CD4-positive, alpha-beta memory T cell (primary cell): ENCODE data around the gene WDR49. TPM values are rescaled to one million over a fixed set of nuclear protein-coding genes. Genes with fewer than 3 reads are reported as not detected.

Source experiments
- CTCF ChIA-PET: fragments of 350-600 bp; sonication (Branson Sonifier 250); formaldehyde crosslinking; loops from one replicate; lab custom pipeline; 2021; ENCODE audit warnings: inconsistent platforms; ENCODE audit not compliant: partially characterized antibody; lab: Charles Lee
- POLR2A ChIA-PET: fragments of 350-600 bp; sonication (Branson Sonifier 250); formaldehyde crosslinking; loops from one replicate; lab custom pipeline; 2021; ENCODE audit not compliant: partially characterized antibody; lab: Charles Lee
- DNase-seq, 5 donors: peaks; one replicate each; pipeline versions ENCODE4 v3.0.0 to v3.0.0-alpha.2; 2020 to 2022; ENCODE audit warnings: mixed read lengths in 1 of 5
- H3K27ac ChIP-seq: one replicate; pipeline ENCODE4 v1.7.0; 2013; ENCODE audit warnings: low read depth, low read length
- H3K27me3 ChIP-seq: 2 replicates; pipeline ENCODE4 v1.7.0; 2013; ENCODE audit warnings: mild to moderate bottlenecking, low read length, moderate library complexity; ENCODE audit not compliant: insufficient read depth
- H3K36me3 ChIP-seq: 2 replicates; pipeline ENCODE4 v1.7.0; 2013; ENCODE audit warnings: mild to moderate bottlenecking, low read length, moderate library complexity; ENCODE audit not compliant: insufficient read depth
- H3K4me1 ChIP-seq: 2 replicates; pipeline ENCODE4 v1.7.0; 2013; ENCODE audit warnings: mild to moderate bottlenecking, low read length, moderate library complexity; ENCODE audit not compliant: insufficient read depth
- H3K4me3 ChIP-seq, 2 donors: one replicate each; pipeline ENCODE4 v1.7.0; 2013; ENCODE audit warnings: low read length in 2 of 2, mild to moderate bottlenecking in 1 of 2
- H3K9me3 ChIP-seq, 2 donors: one replicate each; pipeline ENCODE4 v1.7.0; 2013; ENCODE audit warnings: low read length in 2 of 2, control low read depth in 1 of 2; ENCODE audit not compliant: control insufficient read depth in 1 of 2
- H3K27ac Mint-ChIP-seq, 7 donors: one replicate each; pipeline ENCODE4 v1.8.0; 2020 to 2021; ENCODE audit warnings: mixed read lengths in 7 of 7, mild to moderate bottlenecking in 6 of 7, inconsistent platforms in 3 of 7, moderate library complexity in 3 of 7
- H3K27me3 Mint-ChIP-seq, 2 donors: one replicate each; pipeline ENCODE4 v1.8.0; 2020 to 2021; ENCODE audit warnings: mixed read lengths in 2 of 2
- H3K36me3 Mint-ChIP-seq, 2 donors: one replicate each; pipeline ENCODE4 v1.8.0; 2020 to 2021; ENCODE audit warnings: mixed read lengths in 2 of 2, inconsistent platforms in 1 of 2, mild to moderate bottlenecking in 1 of 2
- H3K4me1 Mint-ChIP-seq, 4 donors: one replicate each; pipeline ENCODE4 v1.8.0; 2020 to 2021; ENCODE audit warnings: mixed read lengths in 4 of 4, mild to moderate bottlenecking in 1 of 4
- H3K4me3 Mint-ChIP-seq, 8 donors: one replicate each; pipeline ENCODE4 v1.8.0; 2020 to 2021; ENCODE audit warnings: mixed read lengths in 8 of 8, mild to moderate bottlenecking in 7 of 8, moderate library complexity in 6 of 8, inconsistent platforms in 3 of 8
- H3K9me3 Mint-ChIP-seq, 8 donors: one replicate each; pipeline ENCODE4 v1.8.0; 2020 to 2021; ENCODE audit warnings: mixed read lengths in 8 of 8, mild to moderate bottlenecking in 5 of 8, inconsistent platforms in 3 of 8, moderate library complexity in 1 of 8
- intact Hi-C: fragments of 100-400 bp; cut with micrococcal nuclease; formaldehyde crosslinking; loops from one replicate; pipeline ENCODE4 v1.15.1; 2023
- polyA plus RNA-seq, 2 donors: library from polyadenylated mRNA; unstranded; fragments of 300-500 nt; fragmentation: Illumina TruSeq; gene quantifications; one replicate each; pipeline ENCODE4 v1.2.3, GENCODE V29; 2021
- total RNA-seq, 2 experiments: library from RNA; stranded (reverse); gene quantifications; one replicate each; pipeline ENCODE4 v1.2.3, GENCODE V29; 2021

Gene WDR49
- total RNA-seq = under 1 TPM in 1 of 2 experiments, not detected in 1; 0.53 TPM
- not detected for polyA plus RNA-seq

DNA sequence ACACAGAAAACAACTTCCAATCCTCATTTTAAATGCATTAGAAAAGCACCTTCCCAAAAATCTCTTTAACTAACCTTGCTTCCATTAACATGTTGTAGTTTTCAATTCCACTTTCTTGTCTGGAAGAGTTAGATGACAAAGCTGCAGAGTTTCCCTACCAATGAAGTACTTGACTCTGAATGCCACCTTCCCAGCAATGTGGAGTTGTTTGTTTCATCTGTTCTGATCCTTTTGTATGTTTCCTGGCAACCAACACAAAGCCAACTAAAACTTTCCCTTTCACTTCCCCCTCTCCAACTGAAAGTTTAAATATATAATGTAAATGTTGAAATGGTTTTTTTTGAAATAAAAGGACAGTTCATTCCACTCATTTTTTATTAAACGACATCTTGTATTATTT is at the start of gene WDR49:
Gene WDR49, minus strand, starts transcription at position 183 of the 400 bp plus-strand sequence. CDS start 517 bp downstream, outside the sequence.
- Mint-ChIP-seq H3K4me3 (no peak within 1 kb of the TSS), H3K9me3 (peaks cover 0 to 2% (median 0%) of the 10 kb centered on the region in 8 donors), H3K27ac (peak within 1 kb of the TSS in 1 of 7 donors; percentile 64), H3K36me3 (no peaks in the 10 kb centered on the region), H3K4me1 (peaks cover 0 to 5% (median 4%) of the 10 kb centered on the region in 4 donors), H3K27me3 (peaks cover 0 to 7% of the 10 kb centered on the region in 2 donors)
- Histone ChIP-seq H3K4me3 (no peak within 1 kb of the TSS), H3K9me3 (no peaks in the 10 kb centered on the region), H3K27ac (no peak within 1 kb of the TSS), H3K36me3 (no peaks in the 10 kb centered on the region), H3K27me3 (no peaks in the 10 kb centered on the region), H3K4me1 (no peaks in the 10 kb centered on the region)
- CTCF ChIA-PET = no interaction called here
- intact Hi-C loops = no loop called here
- no peak for DNase-seq
- POLR2A ChIA-PET = no interaction called here

DNA sequence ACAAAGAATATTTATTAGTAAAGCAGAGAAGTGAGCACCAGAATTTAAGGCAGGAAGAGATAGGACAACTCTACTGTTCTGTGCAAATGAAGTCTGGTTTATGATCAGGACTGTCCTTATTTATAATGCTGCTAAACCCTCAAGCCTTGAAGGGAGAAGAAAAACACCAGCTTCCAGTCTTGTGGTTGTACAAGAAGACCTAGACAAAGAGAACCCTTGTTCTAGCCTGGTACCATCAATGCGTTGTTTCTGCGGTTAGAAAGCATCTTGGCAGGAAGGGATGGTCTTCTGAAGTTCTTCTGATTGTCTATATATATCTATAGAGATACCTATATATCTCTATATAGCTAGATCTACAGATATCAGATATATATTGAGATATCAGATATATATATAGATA is 47.2 kb upstream of the WDR49 start:
- Mint-ChIP-seq H3K27me3 (no peaks in the 10 kb centered on the region), H3K9me3 (no peaks in the 10 kb centered on the region), H3K4me1 (peaks cover 15 to 24% (median 19%) of the 10 kb centered on the region in 4 donors), H3K4me3 (no peak overlapping the region), H3K27ac (peak overlapping the region in 2 of 7 donors; percentile 24 to 30), H3K36me3 (peaks cover 26 to 51% of the 10 kb centered on the region in 2 donors)
- H3K27ac ChIP-seq = no peak overlapping the region
- no peak for DNase-seq
- no peaks in the 10 kb centered on the region for H3K27me3 ChIP-seq
- CTCF ChIA-PET = interaction anchor here (1.7 kb wide), 1 partner anchor 16 kb away, joined by 8 read pairs; no protein-coding TSS in a partner anchor
- H3K4me3 ChIP-seq = no peak overlapping the region
- POLR2A ChIA-PET = no interaction called here
- intact Hi-C loops = no loop called here
- no peaks in the 10 kb centered on the region for H3K9me3 ChIP-seq
- peaks cover under 1% of the 10 kb centered on the region for H3K4me1 ChIP-seq
- H3K36me3 ChIP-seq = peaks cover 12% of the 10 kb centered on the region

DNA sequence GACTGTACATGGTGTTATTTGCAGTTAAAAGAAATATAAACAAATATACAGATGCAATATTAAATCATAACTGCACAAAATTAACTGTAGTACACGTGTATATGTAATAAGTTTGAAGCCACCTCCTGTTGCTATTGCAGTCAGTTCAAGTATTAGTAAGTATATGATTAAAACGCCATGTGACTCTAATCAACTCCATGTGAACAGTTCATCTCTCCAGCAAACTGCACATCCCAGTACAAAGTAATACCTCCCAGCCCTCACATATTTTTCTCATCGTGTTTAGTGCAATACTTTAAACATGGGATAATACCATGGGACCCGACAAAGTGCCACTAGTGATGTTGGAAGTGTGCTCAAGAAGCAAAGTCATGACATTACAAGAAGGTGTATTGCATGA is 46.3 kb upstream of the WDR49 start:
- Mint-ChIP-seq H3K27ac (peak overlapping the region in 1 of 7 donors; percentile 84), H3K27me3 (no peaks in the 10 kb centered on the region), H3K36me3 (peaks cover 29 to 55% of the 10 kb centered on the region in 2 donors), H3K9me3 (no peaks in the 10 kb centered on the region), H3K4me1 (peaks cover 13 to 20% (median 16%) of the 10 kb centered on the region in 4 donors), H3K4me3 (no peak overlapping the region)
- Histone ChIP-seq H3K4me1 (no peaks in the 10 kb centered on the region), H3K27me3 (no peaks in the 10 kb centered on the region), H3K27ac (no peak overlapping the region), H3K36me3 (peaks cover 12% of the 10 kb centered on the region), H3K4me3 (no peak overlapping the region), H3K9me3 (no peaks in the 10 kb centered on the region)
- ChIA-PET POLR2A (no interaction called here), CTCF (interaction anchor here (3.1 kb wide), 1 partner anchor 15 kb away, joined by 17 read pairs; no protein-coding TSS in a partner anchor)
- intact Hi-C loops = no loop called here
- DNase-seq = no peak

DNA sequence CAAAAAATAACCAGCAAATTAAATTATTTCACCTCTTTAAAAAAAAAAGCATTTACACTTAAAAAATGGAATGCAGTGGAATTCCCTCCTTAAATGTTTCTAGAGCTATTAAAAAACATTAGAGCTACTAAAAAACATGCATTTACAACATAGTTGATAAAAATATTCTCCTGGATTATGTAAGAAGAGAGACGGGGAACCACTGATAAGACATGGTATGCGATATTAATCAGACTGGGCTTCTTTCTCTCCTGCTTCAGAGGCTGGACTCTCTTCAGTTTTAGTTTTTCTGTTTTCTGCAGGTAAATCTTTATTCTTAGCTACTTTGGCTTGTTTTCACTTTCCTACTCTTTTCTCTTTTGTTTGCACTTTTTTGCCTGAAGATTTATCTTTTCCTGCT is 40.4 kb upstream of the WDR49 start:
- POLR2A ChIA-PET = no interaction called here
- Histone ChIP-seq H3K4me1 (peaks cover 16% of the 10 kb centered on the region), H3K4me3 (no peak overlapping the region), H3K27me3 (no peaks in the 10 kb centered on the region), H3K36me3 (peaks cover 20% of the 10 kb centered on the region), H3K9me3 (no peaks in the 10 kb centered on the region), H3K27ac (no peak overlapping the region)
- CTCF ChIA-PET = interaction anchor here (0.7 to 2.8 kb wide), 2 partner anchors 10 to 11 kb away, joined by 4 to 28 read pairs; no protein-coding TSS in a partner anchor
- Mint-ChIP-seq H3K27ac (peak overlapping the region in 4 of 7 donors; percentile 7 to 80 (median 35)), H3K4me1 (peaks cover 22 to 43% (median 28%) of the 10 kb centered on the region in 4 donors), H3K4me3 (no peak overlapping the region), H3K27me3 (no peaks in the 10 kb centered on the region), H3K36me3 (peaks cover 24 to 52% of the 10 kb centered on the region in 2 donors), H3K9me3 (no peaks in the 10 kb centered on the region)
- no peak for DNase-seq
- intact Hi-C loops = no loop called here

DNA sequence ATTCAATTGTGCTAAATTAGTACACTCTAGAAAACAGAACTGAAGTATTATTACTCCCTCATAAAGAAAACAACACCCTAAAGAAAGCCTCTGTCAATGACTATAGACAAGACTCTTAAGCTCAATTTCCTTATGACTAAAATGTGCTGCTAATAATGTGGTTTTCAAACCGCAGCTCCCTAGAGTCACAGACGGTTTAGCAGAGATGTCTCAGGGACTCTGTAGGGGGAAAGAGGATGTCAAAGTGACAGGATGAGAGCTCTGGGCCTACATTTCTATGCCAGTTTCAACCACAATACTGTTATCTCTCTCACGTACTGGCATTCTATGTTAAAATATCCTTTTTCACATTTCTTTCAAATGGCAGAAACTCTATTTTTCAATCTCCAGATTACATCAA is 37.6 kb upstream of the WDR49 start:
- no peak overlapping the region for H3K27ac ChIP-seq
- peaks cover 25% of the 10 kb centered on the region for H3K36me3 ChIP-seq
- H3K4me1 ChIP-seq = peaks cover 16% of the 10 kb centered on the region
- POLR2A ChIA-PET = interaction anchor here (1.3 kb wide), 1 partner anchor 44 kb away, joined by 7 read pairs; the partner anchor contains the start of gene SERPINI1
- H3K9me3 Mint-ChIP-seq = no peaks in the 10 kb centered on the region
- H3K4me3 Mint-ChIP-seq = peak overlapping the region in 3 of 8 donors; percentile 7 to 29 (median 12)
- no peaks in the 10 kb centered on the region for H3K27me3 Mint-ChIP-seq
- peaks cover 19 to 39% (median 23%) of the 10 kb centered on the region in 4 donors for H3K4me1 Mint-ChIP-seq
- CTCF ChIA-PET = interaction anchor here (0.8 to 1.4 kb wide), 5 partner anchors 9 to 50 kb away, joined by 3 read pairs; no protein-coding TSS in a partner anchor
- no peaks in the 10 kb centered on the region for H3K27me3 ChIP-seq
- peak overlapping the region; percentile 54 to 85 (median 73) for H3K27ac Mint-ChIP-seq
- no peak overlapping the region for H3K4me3 ChIP-seq
- intact Hi-C loops = loop anchor here (2.0 kb wide), 1 partner anchor 43 kb away; the partner anchor contains the start of genes PDCD10 and SERPINI1
- peak; percentile 25 to 68 (median 36) for DNase-seq
- peaks cover 25 to 49% of the 10 kb centered on the region in 2 donors for H3K36me3 Mint-ChIP-seq
- H3K9me3 ChIP-seq = no peaks in the 10 kb centered on the region

DNA sequence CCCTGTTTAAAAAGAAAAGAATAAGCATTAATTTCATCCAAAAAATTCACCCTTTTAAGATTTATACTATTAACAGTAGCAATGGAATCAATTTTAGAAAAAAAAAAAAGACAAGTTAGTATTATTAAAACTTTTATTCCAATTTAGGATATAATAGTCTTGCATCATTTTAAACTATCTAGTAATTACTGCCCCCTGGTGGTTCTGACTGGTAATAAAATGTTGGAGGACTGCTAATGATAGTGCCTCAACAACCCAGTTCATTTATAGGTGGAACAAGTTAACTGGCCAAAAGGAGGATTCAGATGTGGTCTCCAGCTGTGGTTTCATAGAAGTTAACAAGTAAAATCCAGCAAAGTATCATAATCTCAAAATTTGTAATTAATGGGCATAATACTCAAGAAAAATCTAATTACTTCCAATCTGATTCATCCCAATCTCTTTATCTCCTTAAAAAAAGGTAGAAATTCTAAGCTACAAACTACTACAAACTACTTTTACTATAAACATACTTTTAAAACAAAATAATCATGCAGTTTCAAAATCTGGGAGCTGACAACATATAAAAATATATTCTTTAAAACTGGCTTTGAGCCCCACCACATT is 30.7 kb upstream of the WDR49 start:
- intact Hi-C loops = loop anchor here (1.0 kb wide), 2 partner anchors 198 to 304 kb away; partner anchors contain the start of gene ZBBX
- Histone ChIP-seq H3K36me3 (peaks cover 35% of the 10 kb centered on the region), H3K9me3 (no peaks in the 10 kb centered on the region), H3K27ac (no peak overlapping the region), H3K4me3 (no peak overlapping the region), H3K4me1 (no peaks in the 10 kb centered on the region), H3K27me3 (no peaks in the 10 kb centered on the region)
- H3K27ac Mint-ChIP-seq = peak overlapping the region in 3 of 7 donors; percentile 1 to 19 (median 10)
- ChIA-PET CTCF (interaction anchor here (0.9 to 3.4 kb wide), 19 partner anchors 9 to 304 kb away, joined by 3 to 28 read pairs (median 6); partner anchors contain the start of genes SERPINI1 and ZBBX), POLR2A (no interaction called here)
- peaks cover 0 to 5% (median under 1%) of the 10 kb centered on the region in 4 donors for H3K4me1 Mint-ChIP-seq
- DNase-seq = peak; percentile 52 to 69 (median 59)
- H3K36me3 Mint-ChIP-seq = peaks cover 25 to 44% of the 10 kb centered on the region in 2 donors
- H3K9me3 Mint-ChIP-seq = no peaks in the 10 kb centered on the region
- H3K4me3 Mint-ChIP-seq = no peak overlapping the region
- no peaks in the 10 kb centered on the region for H3K27me3 Mint-ChIP-seq

DNA sequence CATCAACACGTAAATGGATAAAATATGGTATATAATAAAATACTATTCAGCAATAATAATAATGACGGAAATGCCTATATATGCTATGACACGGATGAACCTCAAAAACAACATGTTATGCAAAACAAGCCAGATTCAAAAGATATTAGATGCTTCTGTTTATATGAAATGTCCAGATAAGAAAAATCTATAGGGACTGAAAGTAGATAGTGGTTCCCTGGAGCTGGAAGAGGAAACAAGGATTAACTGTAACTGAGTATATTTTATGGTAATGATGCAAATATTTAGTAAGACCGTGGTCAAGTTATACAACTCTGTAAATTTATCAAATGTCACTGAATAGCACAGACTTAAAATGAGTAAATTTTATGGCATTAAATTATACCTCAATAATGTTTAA is 25.8 kb upstream of the WDR49 start:
- POLR2A ChIA-PET = no interaction called here
- intact Hi-C loops = no loop called here
- Mint-ChIP-seq H3K36me3 (peaks cover 62 to 64% of the 10 kb centered on the region in 2 donors), H3K27me3 (no peaks in the 10 kb centered on the region), H3K27ac (no peak overlapping the region), H3K4me1 (peaks cover 0 to 3% (median 0%) of the 10 kb centered on the region in 4 donors), H3K4me3 (no peak overlapping the region), H3K9me3 (peaks cover 0 to 24% (median 15%) of the 10 kb centered on the region in 8 donors)
- H3K4me1 ChIP-seq = no peaks in the 10 kb centered on the region
- no peaks in the 10 kb centered on the region for H3K27me3 ChIP-seq
- H3K9me3 ChIP-seq = no peaks in the 10 kb centered on the region
- no peak for DNase-seq
- H3K27ac ChIP-seq = no peak overlapping the region
- CTCF ChIA-PET = interaction anchor here (1.0 kb wide), 1 partner anchor 11 kb away, joined by 3 read pairs; no protein-coding TSS in a partner anchor
- H3K36me3 ChIP-seq = peaks cover 53% of the 10 kb centered on the region
- H3K4me3 ChIP-seq = no peak overlapping the region
